HG03342 (cell line): ENCODE results near the gene TCF3.
A peak's percentile ranks its signal among the peaks of the same experiment; 100 is the strongest.

ENCODE experiments used
- ATAC-seq: cut with Tn5 transposase; IDR thresholded peaks from one replicate; pipeline ENCODE4 v1.9.1; 2021; ENCODE audit warnings: mild to moderate bottlenecking, moderate library complexity; ENCODE audit not compliant: unreplicated experiment

The TCF3 gene

DNA sequence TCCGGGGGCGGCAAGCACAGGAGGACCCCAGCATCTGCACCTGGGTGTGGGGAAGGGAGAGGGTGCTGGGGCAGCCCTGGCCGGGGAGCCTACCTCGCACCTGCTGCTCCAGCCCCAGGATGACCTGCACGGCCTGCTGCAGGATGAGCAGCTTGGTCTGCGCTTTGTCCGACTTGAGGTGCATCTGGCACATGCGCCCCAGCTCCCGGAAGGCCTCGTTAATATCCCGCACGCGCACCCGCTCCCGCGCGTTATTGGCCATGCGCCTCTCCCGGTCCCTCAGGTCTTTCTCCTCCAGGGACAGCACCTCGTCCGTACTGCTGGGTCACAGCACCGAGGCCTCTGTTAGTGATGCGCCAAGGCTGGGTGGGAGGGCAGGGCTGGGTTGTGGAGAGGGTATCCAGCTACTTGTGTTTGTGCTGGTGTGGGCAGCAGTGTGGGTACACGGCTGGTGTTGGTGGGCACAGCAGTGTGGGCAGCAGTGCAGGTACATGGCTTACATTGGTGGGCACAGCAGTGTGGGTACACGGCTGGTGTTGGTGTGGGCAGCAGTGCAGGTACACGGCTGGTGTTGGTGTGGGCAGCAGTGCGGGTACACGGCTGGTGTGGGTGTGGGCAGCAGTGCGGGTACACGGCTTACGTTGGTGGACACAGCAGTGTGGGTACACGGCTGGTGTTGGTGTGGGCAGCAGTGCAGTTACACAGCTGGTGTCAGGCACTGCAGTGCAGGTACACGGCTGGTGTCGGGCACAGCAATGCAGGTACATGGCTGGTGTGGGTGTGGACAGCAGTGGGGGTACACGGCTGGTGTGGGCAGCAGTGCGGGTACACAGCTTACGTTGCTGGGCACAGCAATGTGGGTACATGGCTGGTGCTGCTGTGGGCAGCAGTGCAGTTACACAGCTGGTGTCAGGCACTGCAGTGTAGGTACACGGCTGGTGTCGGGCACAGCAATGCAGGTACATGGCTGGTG lies 40.0 kb downstream of the TCF3 start:
- no peak for ATAC-seq

DNA sequence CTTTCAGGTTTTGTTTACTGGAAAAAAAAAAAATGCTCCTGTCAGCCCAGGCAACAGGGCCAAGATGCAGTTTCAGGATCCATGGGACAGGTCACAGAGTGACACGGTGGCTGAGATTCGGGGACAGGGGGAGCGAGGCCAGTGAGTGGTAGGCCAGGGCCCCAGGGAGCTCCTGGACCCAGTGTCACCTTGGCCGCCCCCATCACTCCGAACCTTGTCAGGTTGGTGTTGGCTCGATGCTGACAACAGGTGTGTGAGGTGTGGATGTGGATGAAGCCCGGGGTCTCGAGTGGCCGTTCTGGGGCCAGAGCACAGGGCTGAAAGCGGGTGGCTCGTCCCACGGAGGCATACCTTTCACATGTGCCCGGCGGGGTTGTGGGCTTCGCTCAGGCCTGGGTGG lies 41.1 kb downstream of the TCF3 start:
- no peak for ATAC-seq

DNA sequence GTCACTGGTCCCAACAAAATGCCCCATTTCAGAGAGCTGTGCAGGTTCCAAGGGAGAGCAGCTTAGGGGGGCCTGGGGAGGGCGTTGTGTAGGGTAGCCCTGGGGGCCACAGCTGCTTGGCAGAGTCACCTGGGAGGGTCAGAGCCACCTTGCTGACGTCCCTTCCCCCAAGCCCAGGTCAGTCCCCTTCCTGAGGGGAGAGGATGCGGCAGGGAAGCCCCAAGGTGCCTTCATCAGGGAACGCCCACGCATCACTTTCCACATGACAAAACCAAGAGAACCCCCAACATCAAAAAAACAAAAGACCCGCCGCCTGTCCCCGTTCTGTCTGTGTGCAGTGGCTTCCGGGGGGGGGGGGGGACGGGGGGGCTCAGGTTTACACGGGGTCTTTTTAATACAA lies 41.8 kb downstream of the TCF3 start:
- no peak for ATAC-seq

DNA sequence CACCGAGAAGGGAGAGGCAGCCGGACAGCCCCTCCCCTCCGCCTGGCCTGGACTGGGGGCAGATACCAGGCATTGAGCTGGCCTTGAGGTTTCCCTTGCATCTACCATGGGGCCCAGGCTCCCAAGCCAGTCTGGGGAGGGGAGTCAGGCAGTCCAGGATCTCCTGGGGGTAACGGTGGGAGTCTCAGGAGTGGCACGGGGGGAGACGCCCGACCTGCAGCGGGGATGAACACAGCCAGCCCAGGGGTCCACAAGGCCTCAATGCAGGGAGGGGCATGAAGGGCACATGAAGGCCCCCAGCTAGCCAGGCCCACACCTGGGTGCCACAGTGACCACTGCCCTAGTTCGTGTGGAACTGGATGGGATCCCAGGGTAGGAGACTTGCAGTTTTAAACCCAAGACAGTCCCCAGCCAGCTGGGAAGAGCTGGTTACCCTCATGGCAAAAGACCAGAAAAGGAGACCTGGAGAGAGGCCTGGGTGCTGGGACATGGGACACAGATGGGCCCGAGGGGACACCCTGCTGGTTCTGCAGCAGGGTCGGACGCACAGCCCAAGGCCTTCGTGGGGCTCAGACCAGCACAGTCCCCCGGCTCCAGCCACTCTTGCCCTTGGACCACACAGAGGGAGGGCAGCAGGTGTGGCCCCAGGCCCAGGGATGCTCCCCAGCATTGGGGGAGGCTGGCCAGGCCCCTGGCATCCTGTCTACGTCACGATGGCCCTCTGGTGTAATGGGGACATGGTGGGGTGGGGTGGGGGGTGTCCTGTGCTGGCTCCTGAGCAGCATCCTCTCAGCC lies 42.5 kb downstream of the TCF3 start:
- ATAC-seq = no peak

DNA sequence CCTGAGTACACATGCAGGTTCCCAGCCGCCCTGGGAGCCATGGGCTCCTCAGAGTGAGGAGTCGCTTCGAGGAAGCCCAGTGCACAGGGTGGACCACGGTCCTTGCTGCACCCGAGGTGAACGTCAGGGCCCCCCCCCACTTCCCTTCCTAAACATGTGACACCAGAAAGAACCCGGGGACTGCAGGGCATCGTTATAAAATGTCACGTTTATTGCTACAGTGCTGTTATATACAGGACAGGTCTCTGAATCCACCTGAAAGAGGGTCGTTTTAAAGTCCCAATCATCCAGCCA lies 43.4 kb downstream of the TCF3 start:
- ATAC-seq = no peak

DNA sequence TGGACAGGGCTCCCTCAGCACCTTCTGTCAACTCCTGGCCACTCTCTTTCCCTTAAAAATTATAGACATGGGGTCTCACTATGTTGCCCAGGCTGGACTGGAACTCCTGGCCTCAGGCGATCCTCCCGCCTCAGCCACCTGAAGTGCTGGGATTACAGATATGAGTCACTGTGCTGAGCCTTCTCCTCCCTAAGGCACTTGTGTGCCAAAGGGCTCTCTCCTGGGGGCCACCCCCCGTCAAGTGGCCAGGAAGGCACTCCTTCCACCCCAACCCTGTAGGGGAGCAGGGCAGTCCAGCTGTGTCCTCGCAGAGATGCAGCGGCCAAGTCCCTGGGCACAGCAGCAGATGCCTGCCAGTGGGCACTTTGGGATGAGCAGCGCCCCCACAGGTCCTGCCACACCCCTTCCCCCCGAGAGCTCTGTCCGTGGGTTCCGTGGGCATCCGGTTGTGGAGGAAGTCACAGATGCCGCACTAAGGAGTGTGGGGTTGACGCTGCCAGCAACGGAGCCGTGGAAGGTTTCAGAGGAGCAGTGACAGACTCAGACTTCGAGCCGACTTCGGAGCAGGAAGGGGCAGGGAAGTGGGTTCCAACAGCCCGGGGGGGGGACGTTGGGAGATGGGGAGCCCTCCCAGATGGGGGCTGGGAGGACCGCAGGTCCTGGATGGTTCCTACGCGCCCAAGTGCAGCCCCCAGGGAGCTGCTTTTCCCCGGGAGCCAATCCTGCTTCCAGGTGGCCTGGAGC lies 43.9 kb downstream of the TCF3 start:
- no peak for ATAC-seq

DNA sequence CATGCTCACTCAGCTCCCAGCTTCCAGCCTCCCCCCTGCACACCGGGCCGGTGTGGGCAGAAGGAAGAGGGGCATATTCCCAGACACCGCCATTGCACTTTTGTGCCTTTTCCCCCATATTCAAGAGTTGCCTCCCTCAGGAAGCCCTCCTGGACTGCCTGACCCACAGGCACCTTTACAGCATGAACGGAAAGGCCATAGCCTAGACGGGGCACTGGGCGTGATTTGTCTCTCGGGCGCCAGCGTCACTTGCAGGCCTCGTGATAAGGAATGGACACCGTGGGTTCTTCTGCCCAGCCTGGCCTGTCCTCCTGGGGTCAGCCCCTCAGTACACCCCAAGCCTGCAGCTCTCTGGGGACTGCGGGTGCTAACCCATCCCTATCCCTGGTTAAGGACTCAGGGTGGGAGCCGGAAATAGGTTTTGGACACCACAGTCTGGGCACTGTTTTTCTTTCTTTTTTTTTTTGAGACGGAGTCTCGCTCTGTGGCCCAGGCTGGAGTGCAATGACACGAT lies 46.2 kb downstream of the TCF3 start:
- ATAC-seq = no peak

DNA sequence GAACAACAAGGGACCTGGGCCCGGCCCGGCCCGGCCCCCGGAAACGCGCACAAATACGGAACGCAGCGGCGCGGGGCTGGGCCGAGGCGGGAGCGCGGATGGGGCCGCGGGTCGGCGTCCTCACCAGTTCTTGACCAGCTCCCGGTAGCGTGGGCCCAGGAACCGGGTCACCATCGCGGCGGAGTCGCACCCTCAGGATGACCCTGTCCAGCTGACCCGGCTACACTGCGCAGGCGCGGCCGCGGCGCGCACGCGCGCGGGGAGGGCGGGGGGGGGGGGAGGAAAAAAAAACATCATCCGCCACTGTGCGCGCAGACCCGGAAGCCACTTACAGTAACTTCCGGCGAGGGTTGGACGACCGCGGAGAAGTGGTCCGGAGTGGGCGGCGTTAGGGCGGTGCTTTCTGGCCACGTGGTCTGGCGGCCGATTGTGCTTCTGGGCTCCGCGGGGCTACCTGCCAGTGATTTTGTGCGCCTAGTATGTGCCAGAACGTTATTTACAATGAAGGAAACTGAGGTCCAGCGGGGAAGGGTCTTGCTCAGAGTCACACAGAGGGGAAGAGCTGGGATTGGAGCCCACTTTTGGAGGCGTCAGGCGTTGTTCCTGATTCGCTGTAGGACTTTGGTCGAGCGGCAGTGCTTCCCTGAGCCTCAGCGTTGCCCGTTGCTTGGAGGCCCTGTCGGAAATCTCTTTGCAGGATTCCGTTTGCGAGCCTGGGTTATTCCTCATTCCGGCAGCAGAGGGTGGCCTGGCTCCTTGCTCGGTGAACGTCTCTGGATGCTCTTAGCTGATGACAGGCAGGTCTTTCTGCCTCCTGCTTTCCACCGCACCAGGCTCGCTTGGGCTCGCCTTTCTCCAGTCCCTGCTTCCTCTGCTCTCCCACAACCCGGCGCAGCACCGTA lies 46.9 kb downstream of the TCF3 start, which contains the start of gene UQCR11:
UQCR11 (minus strand) TSS at position 227 of the 902 bp plus-strand sequence; CDS start at position 174, 53 bp downstream.
- ATAC-seq = peak; percentile 78

DNA sequence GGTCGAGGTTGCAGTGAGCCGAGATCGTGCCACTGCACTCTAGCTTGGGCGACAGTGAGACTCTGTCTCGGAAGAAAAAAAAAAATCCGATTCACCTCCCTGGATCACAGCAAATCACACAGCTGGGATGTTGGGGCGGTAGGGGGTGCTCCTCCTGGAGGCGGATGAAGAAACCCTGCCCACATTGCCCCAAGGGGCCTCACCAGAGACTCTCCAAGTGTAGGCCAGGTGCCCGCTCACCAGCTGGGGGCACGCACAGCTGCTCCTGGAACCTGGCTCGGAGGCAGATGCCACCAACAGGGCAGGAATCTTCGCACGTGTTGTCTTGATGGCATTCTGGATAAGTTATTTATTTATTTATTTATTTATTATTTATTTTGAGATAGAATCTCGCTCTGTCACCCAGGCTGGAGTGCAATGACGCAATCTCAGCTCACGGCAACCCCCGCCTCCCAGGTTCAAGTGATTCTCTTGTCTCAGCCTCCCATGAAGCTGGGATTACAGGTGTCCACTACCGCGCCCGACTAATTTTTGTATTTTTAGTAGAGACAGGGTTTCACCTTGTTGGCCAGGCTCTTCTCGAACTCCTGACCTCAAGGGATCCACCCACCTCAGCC lies 50.2 kb downstream of the TCF3 start:
- ATAC-seq = no peak

DNA sequence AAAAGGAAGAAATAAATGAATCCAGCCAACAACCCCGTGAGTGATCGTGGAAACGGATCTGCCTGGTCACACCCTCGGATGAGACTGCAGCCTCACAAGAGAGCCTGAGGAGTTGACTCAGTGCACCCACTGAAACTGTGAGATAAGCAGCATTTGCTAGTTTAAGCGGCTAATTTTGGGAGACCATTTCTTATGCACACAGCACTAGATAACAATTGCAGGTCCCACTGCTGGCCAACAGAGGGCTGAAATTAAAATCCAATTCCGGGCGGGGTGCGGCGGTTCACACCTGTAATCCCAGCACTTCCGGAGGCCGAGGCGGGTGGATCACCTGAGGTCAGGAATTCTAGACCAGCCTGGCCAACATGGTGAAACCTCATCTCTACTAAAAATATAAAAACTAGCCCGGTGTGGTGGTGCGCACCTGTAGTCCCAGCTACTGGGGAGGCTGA lies 50.8 kb downstream of the TCF3 start:
- ATAC-seq = no peak

DNA sequence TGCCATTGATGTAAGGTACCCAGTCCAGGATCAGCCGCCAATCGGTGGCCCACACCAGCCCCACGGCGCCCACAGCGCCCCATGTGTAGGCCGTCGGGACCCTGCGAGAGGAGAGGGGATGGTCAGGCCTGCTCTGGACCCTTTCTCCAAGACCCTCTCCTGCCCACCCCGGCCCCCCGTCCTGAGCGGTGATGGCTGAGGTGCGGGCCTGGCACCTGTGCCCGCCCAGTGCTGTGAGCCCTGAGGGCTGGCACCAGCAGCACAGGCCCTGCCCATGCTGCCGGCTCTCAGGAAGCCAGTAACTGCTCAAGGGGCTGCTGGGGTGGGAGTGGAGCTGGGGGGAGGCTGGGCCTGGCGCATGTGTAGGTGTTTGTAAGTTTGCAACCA lies 53.0 kb downstream of the TCF3 start:
- ATAC-seq = no peak

DNA sequence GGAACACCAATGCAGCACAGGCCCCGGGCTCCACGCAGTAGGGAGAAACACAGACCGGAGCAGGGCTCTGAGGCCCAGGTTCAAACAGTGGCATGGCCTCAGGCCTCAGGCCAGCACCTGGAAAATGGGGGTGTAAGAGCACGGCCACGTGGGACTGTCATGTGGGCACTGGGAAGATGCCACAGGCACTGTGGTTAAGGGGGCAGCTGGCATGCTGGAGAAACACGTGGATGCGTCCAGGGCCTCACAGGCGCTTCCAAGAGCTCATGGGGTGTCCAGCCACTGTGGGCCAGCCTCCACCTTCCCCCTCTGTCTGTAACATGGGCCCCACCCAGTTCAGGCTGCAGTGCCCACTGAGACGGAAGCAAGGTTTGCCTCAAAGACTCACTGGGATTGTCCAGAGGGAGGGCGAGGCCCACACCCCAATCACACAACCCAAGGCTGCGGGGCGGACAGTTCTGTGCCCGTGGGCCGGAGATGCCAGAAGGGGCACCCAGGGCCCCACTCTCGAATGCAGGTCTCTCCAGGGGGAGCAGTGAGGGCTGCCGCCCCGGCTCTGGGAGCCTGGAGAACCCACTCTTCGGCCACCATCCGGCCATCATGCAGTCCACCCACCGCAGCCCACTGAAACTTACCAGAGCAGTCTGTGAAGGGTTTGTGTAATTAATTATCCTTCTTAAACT lies 53.5 kb downstream of the TCF3 start:
- no peak for ATAC-seq

DNA sequence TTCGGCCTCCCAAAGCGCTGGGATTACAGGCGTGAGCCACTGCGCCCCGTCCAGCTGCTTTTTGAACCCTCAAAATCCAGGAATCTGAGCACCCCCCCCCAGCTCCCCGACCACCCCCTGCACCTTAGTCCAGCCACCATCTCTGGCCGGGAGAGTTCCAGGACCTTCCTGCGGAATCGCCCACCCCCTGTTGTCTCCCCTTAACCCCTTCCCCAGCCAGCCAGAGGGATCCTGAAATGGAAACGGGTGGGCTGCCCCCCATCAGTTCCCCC lies 59.0 kb downstream of the TCF3 start:
- ATAC-seq = no peak

DNA sequence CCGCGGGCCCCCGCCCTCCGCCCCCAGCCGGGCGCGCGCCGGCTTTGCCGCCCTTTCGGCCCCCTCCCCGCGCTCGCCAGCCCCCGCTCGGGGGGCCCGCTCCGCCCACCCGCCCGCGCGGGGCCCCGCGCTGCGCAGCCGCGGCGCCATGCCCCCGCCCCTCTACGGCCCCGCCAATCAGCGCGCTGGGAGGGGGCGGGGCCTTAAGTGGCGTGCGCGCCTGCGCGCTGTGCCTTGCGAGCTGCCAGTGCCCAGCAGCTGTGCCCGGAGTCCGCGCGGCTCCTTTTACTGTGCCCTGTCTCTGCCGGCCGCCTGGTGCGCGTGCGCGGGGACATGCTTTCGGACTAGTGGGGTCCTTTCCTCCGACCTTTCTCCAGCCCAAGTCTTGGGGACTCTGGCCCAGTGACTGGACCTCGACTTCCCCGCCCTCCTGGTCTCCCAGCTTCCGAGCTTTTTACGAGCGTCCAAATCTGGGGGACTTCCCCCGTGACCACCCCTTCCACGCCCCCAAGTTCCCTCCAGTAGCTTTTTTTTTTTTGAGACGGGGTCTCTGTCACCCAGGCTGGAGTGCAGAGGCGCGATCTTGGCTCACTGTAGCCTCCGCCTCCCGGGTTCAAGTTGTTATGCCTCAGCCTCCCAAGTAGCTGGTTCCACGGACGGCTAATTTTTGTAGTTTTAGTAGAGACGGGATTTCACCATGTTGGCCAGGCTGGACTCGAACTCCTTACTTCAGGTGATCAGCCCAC lies 59.5 kb downstream of the TCF3 start, which contains the start of gene MBD3:
MBD3 (minus strand) TSS at position 111 of the 746 bp plus-strand sequence. CDS start 234 bp downstream, outside the sequence.
- peak; percentile 55 for ATAC-seq

DNA sequence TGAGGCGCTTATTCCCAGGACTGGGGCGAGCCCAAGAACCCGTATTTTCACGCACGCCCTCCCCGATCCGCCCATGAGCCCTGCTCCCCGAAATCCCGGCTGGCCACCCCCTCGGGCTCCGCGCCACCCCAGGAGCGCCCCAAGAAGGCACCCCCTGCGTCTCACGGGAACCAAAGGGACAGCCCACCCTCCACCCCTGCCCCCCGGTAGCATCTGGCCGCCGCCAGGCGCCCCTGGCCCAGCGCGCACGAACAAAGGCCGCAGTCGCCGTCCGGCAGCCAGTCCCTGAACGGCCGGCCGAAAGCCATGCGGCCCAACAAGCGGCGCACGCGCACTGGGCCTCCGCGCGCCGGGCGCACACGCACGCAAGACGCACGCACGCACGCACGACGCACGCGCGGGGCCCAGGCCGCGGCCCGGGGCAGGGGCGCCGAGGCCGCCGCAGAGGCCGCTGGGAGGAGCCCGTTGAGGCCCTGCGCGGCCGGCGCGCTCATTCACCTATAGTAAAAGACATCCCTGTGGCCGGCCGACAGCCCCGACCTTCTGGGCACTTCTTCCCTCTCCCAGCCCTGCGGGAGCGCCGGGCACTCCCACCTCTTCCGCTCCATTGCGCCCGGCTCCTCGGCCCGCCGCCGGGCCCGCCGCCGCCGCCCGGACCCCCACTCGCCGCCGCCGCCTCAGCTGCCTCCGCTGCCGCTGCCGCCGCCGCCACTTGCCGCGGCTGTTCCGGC lies 60.2 kb downstream of the TCF3 start:
- peak; percentile 66 for ATAC-seq

DNA sequence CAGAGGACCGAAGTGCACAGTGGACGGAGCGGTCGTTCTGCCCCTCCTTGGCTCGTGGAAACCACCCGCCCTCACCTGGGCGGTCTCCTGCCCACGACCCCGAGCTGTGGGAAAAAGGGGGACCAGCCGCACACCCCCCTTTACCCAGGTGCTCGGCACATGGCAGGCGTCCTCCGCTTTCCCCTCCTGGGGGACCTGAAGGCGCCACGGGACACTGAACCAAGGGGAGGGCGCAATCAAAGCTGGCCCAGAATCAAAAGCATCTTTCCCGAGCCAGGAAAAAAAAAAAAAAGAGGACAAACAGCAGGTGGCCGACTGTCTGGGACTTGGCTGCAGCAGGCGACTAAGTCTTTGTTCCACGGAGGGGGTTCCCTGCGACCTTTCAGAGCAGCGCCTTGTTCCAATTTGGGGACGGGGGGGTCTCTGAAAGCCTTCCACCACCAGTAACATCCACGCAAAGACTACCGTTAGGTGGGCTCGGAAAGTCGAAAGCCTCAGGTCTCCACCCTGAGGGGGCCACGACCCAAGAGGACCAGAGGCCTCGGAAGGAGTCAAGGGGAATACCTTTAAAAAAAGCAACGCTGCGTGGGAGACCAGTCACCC lies 60.9 kb downstream of the TCF3 start:
- no peak for ATAC-seq

DNA sequence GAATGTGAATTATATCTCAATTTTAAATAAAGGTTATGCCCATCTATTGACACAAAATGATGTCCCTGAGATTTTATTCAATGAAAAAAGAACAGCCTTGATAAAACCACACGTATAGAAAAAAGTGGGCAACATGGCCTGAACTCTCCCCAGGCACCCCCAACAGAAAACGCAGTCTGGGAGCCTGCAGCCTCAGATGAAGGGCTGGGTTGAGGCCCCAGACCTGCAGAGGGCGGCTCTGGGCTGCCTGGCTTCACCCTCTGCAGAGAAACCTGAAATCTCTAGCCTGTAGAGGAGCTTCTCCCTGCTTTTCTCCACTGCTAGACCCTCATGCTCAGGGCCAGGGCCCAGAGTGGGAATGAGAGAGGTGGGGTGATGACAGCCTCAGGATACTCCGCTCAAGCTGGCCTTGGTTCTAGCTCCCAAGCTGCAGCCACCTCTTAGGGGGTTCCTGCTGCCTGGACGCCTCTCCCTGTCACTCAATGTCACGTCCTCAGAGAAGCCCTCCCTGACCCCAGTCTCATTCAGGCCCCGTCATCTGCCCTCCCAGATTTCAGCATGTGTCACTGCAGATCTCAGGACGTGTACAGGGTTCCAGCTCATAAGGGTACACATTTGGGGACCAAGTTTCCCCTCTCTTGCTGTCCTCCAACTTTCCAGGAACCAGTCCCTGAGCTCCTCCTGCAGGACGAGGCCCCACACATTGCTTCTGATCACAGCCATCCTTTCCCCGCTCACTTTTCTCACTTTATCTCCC lies 61.6 kb downstream of the TCF3 start:
- ATAC-seq = no peak
